Measurements from ENCODE around the gene ADAM10.

The ADAM10 gene

DNA sequence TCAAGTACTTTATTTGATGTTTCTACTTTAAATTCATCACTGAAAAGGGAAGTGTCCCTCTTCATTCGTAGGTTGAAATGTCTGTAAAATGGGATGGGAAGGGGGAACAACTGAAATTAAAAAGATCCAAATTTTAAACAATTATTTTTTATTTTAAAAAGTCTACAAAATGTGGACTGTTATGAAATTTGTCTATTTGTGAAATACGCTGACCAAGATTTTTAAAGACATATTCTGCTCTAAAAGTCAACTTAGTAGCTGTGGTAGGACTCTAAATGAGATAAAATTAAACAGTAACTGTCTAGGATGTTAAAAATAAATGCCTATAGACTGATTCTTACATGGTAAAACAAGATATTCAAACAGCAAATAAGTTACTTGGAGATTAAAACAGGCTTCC is 67.3 kb downstream of the ADAM10 start:
- Histone ChIP-seq H3K9ac (ENCODE audit: low read depth, low read length, poor library complexity) (no peak overlapping the region), H3K9me3 (replicated peaks in 1 of 2; ENCODE audit: control insufficient read depth in 2 of 2, insufficient read depth in 1 of 2, low read depth in 1 of 2, low read length in 2 of 2) (no peaks in the 10 kb centered on the region), H3K27me3 (ENCODE audit: control insufficient read depth in 3 of 3, insufficient read depth in 3 of 3, low read depth in 1 of 3, low read length in 3 of 3) (no peaks in the 10 kb centered on the region), H2BK5ac (ENCODE audit: low read length) (no peak overlapping the region), H3K36me3 (replicated peaks in 1 of 2; ENCODE audit: control insufficient read depth in 2 of 2, insufficient read depth in 2 of 2, low read length in 2 of 2) (peaks cover 0 to 20% of the 10 kb centered on the region in 2 donors), H3K79me1 (ENCODE audit: low read depth, low read length) (peaks cover 3% of the 10 kb centered on the region), H3K18ac (ENCODE audit: low read length) (no peak overlapping the region), H3K23ac (ENCODE audit: low read depth, low read length, poor library complexity) (no peak overlapping the region), H2BK15ac (ENCODE audit: low read length) (no peak overlapping the region), H3K4me1 (ENCODE audit: control insufficient read depth in 2 of 2, insufficient read depth in 1 of 2, low read depth in 1 of 2, low read length in 2 of 2) (peaks cover 2 to 5% of the 10 kb centered on the region in 2 donors), H4K8ac (ENCODE audit: low read depth, low read length) (no peak overlapping the region), H2AK5ac (ENCODE audit: low read depth, low read length) (no peak overlapping the region), H2BK12ac (ENCODE audit: low read length) (no peak overlapping the region), H3K27ac (replicated peaks; ENCODE audit: low read length) (no peak overlapping the region), H3K14ac (ENCODE audit: low read length) (no peak overlapping the region), H3K4me2 (ENCODE audit: insufficient read depth, low read length, poor library complexity, severe bottlenecking) (no peak overlapping the region), H2BK120ac (ENCODE audit: low read depth, low read length) (no peak overlapping the region), H4K91ac (ENCODE audit: low read depth, low read length, poor library complexity) (no peak overlapping the region), H3K4ac (ENCODE audit: low read length) (no peak overlapping the region), H2AFZ (ENCODE audit: low read length) (no peak overlapping the region), H3K4me3 (ENCODE audit: low read length in 2 of 2) (no peak overlapping the region)
- no CpG with 5 or more reads among the region's 2 CpGs for whole genome bisulfite sequencing, 2 donors (ENCODE audit: extremely low coverage in 2 of 2, insufficient read length in 2 of 2, insufficient replicate concordance in 1 of 2)
- no peak for DNase-seq (ENCODE audit: low spot score)

DNA sequence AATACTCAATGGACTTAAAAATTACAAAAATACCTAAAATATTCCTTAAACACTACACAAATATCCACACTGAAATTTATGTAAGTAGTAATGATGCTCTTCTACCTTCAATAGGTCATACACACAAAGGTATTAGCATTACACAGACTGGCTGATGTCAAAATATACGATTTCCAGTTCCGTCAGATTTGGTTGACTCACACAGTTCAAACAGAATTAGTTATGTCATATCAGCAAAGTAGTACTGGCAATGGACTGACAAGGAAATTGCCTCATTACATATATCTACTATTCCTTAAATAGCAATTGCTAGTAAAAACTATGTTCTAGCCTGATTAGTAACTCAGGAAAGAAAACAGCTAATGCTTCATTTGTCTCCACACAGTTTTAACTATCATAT is 70.8 kb downstream of the ADAM10 start:
- H2BK15ac ChIP-seq (ENCODE audit: low read length) = no peak overlapping the region
- H3K14ac ChIP-seq (ENCODE audit: low read length) = no peak overlapping the region
- no peak overlapping the region for H2AK5ac ChIP-seq (ENCODE audit: low read depth, low read length)
- H3K18ac ChIP-seq (ENCODE audit: low read length) = no peak overlapping the region
- no peaks in the 10 kb centered on the region for H3K27me3 ChIP-seq (ENCODE audit: control insufficient read depth in 3 of 3, insufficient read depth in 3 of 3, low read depth in 1 of 3, low read length in 3 of 3)
- H3K4ac ChIP-seq (ENCODE audit: low read length) = no peak overlapping the region
- peaks cover 2% of the 10 kb centered on the region for H3K79me1 ChIP-seq (ENCODE audit: low read depth, low read length)
- no peak overlapping the region for H2BK5ac ChIP-seq (ENCODE audit: low read length)
- H3K9me3 ChIP-seq (replicated peaks in 1 of 2; ENCODE audit: control insufficient read depth in 2 of 2, insufficient read depth in 1 of 2, low read depth in 1 of 2, low read length in 2 of 2) = no peaks in the 10 kb centered on the region
- H2AFZ ChIP-seq (ENCODE audit: low read length) = no peak overlapping the region
- no peak overlapping the region for H4K91ac ChIP-seq (ENCODE audit: low read depth, low read length, poor library complexity)
- DNase-seq (ENCODE audit: low spot score) = no peak
- peaks cover 0 to 32% of the 10 kb centered on the region in 2 donors for H3K36me3 ChIP-seq (replicated peaks in 1 of 2; ENCODE audit: control insufficient read depth in 2 of 2, insufficient read depth in 2 of 2, low read length in 2 of 2)
- H3K4me3 ChIP-seq (ENCODE audit: low read length in 2 of 2) = no peak overlapping the region
- no peak overlapping the region for H2BK120ac ChIP-seq (ENCODE audit: low read depth, low read length)
- H3K27ac ChIP-seq (replicated peaks; ENCODE audit: low read length) = no peak overlapping the region
- no peak overlapping the region for H3K23ac ChIP-seq (ENCODE audit: low read depth, low read length, poor library complexity)
- no peaks in the 10 kb centered on the region for H3K4me1 ChIP-seq (ENCODE audit: control insufficient read depth in 2 of 2, insufficient read depth in 1 of 2, low read depth in 1 of 2, low read length in 2 of 2)
- WGBS, 2 donors (ENCODE audit: extremely low coverage in 2 of 2, insufficient read length in 2 of 2, insufficient replicate concordance in 1 of 2) = no CpG with 5 or more reads among the region's 2 CpGs
- no peak overlapping the region for H3K4me2 ChIP-seq (ENCODE audit: insufficient read depth, low read length, poor library complexity, severe bottlenecking)
- no peak overlapping the region for H4K8ac ChIP-seq (ENCODE audit: low read depth, low read length)
- H2BK12ac ChIP-seq (ENCODE audit: low read length) = no peak overlapping the region
- H3K9ac ChIP-seq (ENCODE audit: low read depth, low read length, poor library complexity) = no peak overlapping the region

- H3K4me3 ChIP-seq (ENCODE audit: low read length in 2 of 2) = no peak overlapping the region
- H3K14ac ChIP-seq (ENCODE audit: low read length) = no peak overlapping the region
- H2BK15ac ChIP-seq (ENCODE audit: low read length) = no peak overlapping the region
- H2BK120ac ChIP-seq (ENCODE audit: low read depth, low read length) = no peak overlapping the region
- H3K4me1 ChIP-seq (ENCODE audit: control insufficient read depth in 2 of 2, insufficient read depth in 1 of 2, low read depth in 1 of 2, low read length in 2 of 2) = no peaks in the 10 kb centered on the region
- no peak overlapping the region for H3K27ac ChIP-seq (replicated peaks; ENCODE audit: low read length)
- no peaks in the 10 kb centered on the region for H3K9me3 ChIP-seq (replicated peaks in 1 of 2; ENCODE audit: control insufficient read depth in 2 of 2, insufficient read depth in 1 of 2, low read depth in 1 of 2, low read length in 2 of 2)
- H3K9ac ChIP-seq (ENCODE audit: low read depth, low read length, poor library complexity) = no peak overlapping the region
- H4K8ac ChIP-seq (ENCODE audit: low read depth, low read length) = no peak overlapping the region
- H2BK12ac ChIP-seq (ENCODE audit: low read length) = no peak overlapping the region
- no peak overlapping the region for H2AFZ ChIP-seq (ENCODE audit: low read length)
- H3K27me3 ChIP-seq (ENCODE audit: control insufficient read depth in 3 of 3, insufficient read depth in 3 of 3, low read depth in 1 of 3, low read length in 3 of 3) = no peaks in the 10 kb centered on the region
- no peak overlapping the region for H2BK5ac ChIP-seq (ENCODE audit: low read length)
- H4K91ac ChIP-seq (ENCODE audit: low read depth, low read length, poor library complexity) = no peak overlapping the region
- H3K4ac ChIP-seq (ENCODE audit: low read length) = no peak overlapping the region
- H3K36me3 ChIP-seq (replicated peaks in 1 of 2; ENCODE audit: control insufficient read depth in 2 of 2, insufficient read depth in 2 of 2, low read length in 2 of 2) = peaks cover 0 to 37% of the 10 kb centered on the region in 2 donors
- no CpG with 5 or more reads among the region's 1 CpG for whole genome bisulfite sequencing, 2 donors (ENCODE audit: extremely low coverage in 2 of 2, insufficient read length in 2 of 2, insufficient replicate concordance in 1 of 2)
- H3K18ac ChIP-seq (ENCODE audit: low read length) = no peak overlapping the region
- H2AK5ac ChIP-seq (ENCODE audit: low read depth, low read length) = no peak overlapping the region
- H3K23ac ChIP-seq (ENCODE audit: low read depth, low read length, poor library complexity) = no peak overlapping the region
- no peak for DNase-seq (ENCODE audit: low spot score)
- H3K4me2 ChIP-seq (ENCODE audit: insufficient read depth, low read length, poor library complexity, severe bottlenecking) = no peak overlapping the region
- H3K79me1 ChIP-seq (ENCODE audit: low read depth, low read length) = peaks cover 2% of the 10 kb centered on the region
Observed at GRCh38 chr15:58677426-58677825, 72.1 kb downstream of the ADAM10 start.

DNA sequence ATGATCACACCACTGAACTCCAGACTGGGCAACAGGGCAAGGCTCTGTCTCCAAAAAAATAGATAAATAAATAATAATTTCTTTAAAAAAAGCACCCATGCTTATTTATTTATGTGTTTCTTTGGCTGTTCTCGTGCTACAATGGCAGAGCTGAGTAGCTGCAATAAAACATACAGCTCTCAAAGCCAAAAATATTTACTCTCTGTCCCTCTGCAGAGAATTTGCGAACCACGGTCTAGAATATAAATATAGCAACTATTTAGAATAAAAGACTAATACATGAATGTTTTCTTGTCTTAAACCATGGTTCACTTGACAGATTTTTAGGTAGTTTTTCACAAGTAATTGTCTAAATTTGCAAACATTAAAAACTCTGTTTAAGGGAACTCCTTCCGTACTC is 72.7 kb downstream of the ADAM10 start:
- Histone ChIP-seq H3K9me3 (replicated peaks in 1 of 2; ENCODE audit: control insufficient read depth in 2 of 2, insufficient read depth in 1 of 2, low read depth in 1 of 2, low read length in 2 of 2) (no peaks in the 10 kb centered on the region), H2AFZ (ENCODE audit: low read length) (no peak overlapping the region), H3K4me3 (ENCODE audit: low read length in 2 of 2) (no peak overlapping the region), H3K4me2 (ENCODE audit: insufficient read depth, low read length, poor library complexity, severe bottlenecking) (no peak overlapping the region), H3K4me1 (ENCODE audit: control insufficient read depth in 2 of 2, insufficient read depth in 1 of 2, low read depth in 1 of 2, low read length in 2 of 2) (no peaks in the 10 kb centered on the region), H2BK5ac (ENCODE audit: low read length) (no peak overlapping the region), H4K91ac (ENCODE audit: low read depth, low read length, poor library complexity) (no peak overlapping the region), H2BK15ac (ENCODE audit: low read length) (no peak overlapping the region), H2AK5ac (ENCODE audit: low read depth, low read length) (no peak overlapping the region), H3K27ac (replicated peaks; ENCODE audit: low read length) (no peak overlapping the region), H3K23ac (ENCODE audit: low read depth, low read length, poor library complexity) (no peak overlapping the region), H3K18ac (ENCODE audit: low read length) (no peak overlapping the region), H3K79me1 (ENCODE audit: low read depth, low read length) (peaks cover 2% of the 10 kb centered on the region), H2BK120ac (ENCODE audit: low read depth, low read length) (no peak overlapping the region), H3K4ac (ENCODE audit: low read length) (no peak overlapping the region), H3K27me3 (ENCODE audit: control insufficient read depth in 3 of 3, insufficient read depth in 3 of 3, low read depth in 1 of 3, low read length in 3 of 3) (no peaks in the 10 kb centered on the region), H3K9ac (ENCODE audit: low read depth, low read length, poor library complexity) (no peak overlapping the region), H4K8ac (ENCODE audit: low read depth, low read length) (no peak overlapping the region), H3K14ac (ENCODE audit: low read length) (no peak overlapping the region), H3K36me3 (replicated peaks in 1 of 2; ENCODE audit: control insufficient read depth in 2 of 2, insufficient read depth in 2 of 2, low read length in 2 of 2) (peaks cover 0 to 41% of the 10 kb centered on the region in 2 donors), H2BK12ac (ENCODE audit: low read length) (no peak overlapping the region)
- no peak for DNase-seq (ENCODE audit: low spot score)
- no CpG with 5 or more reads among the region's 4 CpGs for WGBS, 2 donors (ENCODE audit: extremely low coverage in 2 of 2, insufficient read length in 2 of 2, insufficient replicate concordance in 1 of 2)
